MM.1S (cell line): ENCODE data around the gene FOXJ3.

Source experiments
- EZH2 ChIP-seq: fragments of 300-600 bp; sonication (generic); optimal IDR thresholded peaks from 2 replicates; pipeline ENCODE3; 2017; ENCODE audit warnings: low read depth, mild to moderate bottlenecking, antibody characterized with exemption, low read length, mixed read lengths
- EZH2phosphoT487 ChIP-seq: fragments of 300-600 bp; sonication (generic); IDR thresholded peaks from 2 replicates; pipeline ENCODE4 v1.6.1; 2018; ENCODE audit warnings: antibody characterized with exemption, low read length
- TF ChIP-seq, protein P1 (sequence below): fragments of 300-600 bp; sonication (generic); IDR thresholded peaks from 2 replicates; pipeline ENCODE4 v1.5.1; 2016; ENCODE audit warnings: antibody characterized with exemption, low read length, mixed read lengths

DNA sequence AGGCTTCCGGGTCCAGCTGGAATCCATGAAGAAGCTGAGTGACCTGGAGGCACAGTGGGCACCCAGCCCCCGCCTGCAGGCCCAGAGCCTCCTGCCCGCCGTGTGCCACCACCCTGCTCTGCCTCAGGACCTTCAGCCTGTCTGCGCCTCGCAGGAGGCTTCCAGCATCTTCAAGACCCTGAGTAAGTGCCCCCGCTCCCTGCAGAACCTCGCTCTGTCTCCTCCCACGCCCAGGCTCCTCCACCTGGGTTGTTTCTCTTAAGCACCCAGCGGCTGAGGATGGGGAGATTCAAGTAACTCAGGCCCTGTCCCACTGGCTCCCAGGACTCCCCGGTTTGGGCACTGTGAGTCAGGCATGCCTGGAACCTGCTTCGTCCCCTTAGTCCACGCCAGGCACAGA lies 180.3 kb downstream of the FOXJ3 start:
- TF ChIP-seq EZH2 (no peak), EZH2phosphoT487 (no peak)
- TF ChIP-seq, protein P1, sequence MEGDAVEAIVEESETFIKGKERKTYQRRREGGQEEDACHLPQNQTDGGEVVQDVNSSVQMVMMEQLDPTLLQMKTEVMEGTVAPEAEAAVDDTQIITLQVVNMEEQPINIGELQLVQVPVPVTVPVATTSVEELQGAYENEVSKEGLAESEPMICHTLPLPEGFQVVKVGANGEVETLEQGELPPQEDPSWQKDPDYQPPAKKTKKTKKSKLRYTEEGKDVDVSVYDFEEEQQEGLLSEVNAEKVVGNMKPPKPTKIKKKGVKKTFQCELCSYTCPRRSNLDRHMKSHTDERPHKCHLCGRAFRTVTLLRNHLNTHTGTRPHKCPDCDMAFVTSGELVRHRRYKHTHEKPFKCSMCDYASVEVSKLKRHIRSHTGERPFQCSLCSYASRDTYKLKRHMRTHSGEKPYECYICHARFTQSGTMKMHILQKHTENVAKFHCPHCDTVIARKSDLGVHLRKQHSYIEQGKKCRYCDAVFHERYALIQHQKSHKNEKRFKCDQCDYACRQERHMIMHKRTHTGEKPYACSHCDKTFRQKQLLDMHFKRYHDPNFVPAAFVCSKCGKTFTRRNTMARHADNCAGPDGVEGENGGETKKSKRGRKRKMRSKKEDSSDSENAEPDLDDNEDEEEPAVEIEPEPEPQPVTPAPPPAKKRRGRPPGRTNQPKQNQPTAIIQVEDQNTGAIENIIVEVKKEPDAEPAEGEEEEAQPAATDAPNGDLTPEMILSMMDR, result no peak
